ENCODE data around the gene SFSWAP. TPM values are rescaled to one million over a fixed set of nuclear protein-coding genes. Genes with fewer than 3 reads are reported as not detected.

The SFSWAP gene
- total and polyA plus RNA-seq, 2 experiments from 2014 or later, result 21.4 to 25.1 TPM

- no peaks in the 10 kb centered on the region for H3K79me2 ChIP-seq
- no peak overlapping the region for H2AFZ ChIP-seq
- no peaks in the 10 kb centered on the region for H3K36me3 ChIP-seq (replicated peaks; ENCODE audit: insufficient read depth, low read depth)
- H4K20me1 ChIP-seq (ENCODE audit: insufficient read depth, poor library complexity, severe bottlenecking), result no peaks in the 10 kb centered on the region
- WGBS (ENCODE audit: low lambda C conversion rate, missing lambda C conversion rate), result 92% methylated on average over 8 of the region's 8 CpGs
- H3K9me3 ChIP-seq (ENCODE audit: low read depth), result no peaks in the 10 kb centered on the region
- H3K27ac ChIP-seq, result no peak overlapping the region
- DNase-seq (ENCODE audit: low spot score), result no peak
- H3K4me2 ChIP-seq, result no peak overlapping the region
- no peaks in the 10 kb centered on the region for H3K4me1 ChIP-seq (ENCODE audit: insufficient read depth)
- no peak overlapping the region for H3K4me3 ChIP-seq
- TF ChIP-seq EZH2phosphoT487 (IDR thresholded peaks at IDR 0.05; ENCODE audit: low read depth, severe bottlenecking, unreplicated experiment) (no peak), CTCF (IDR thresholded peaks at IDR 0.05; ENCODE audit: poor library complexity) (no peak), EZH2 (IDR thresholded peaks at IDR 0.05; ENCODE audit: borderline replicate concordance) (no peak)
- no peaks in the 10 kb centered on the region for H3K9me2 ChIP-seq (replicated peaks; ENCODE audit: insufficient read depth)
- H3K27me3 ChIP-seq, result no peaks in the 10 kb centered on the region
Observed at GRCh38 chr12:131753757-131754156, 42.9 kb downstream of the SFSWAP start.

- H3K36me3 ChIP-seq (replicated peaks; ENCODE audit: insufficient read depth, low read depth), result no peaks in the 10 kb centered on the region
- no peaks in the 10 kb centered on the region for H4K20me1 ChIP-seq (ENCODE audit: insufficient read depth, poor library complexity, severe bottlenecking)
- H3K9me2 ChIP-seq (replicated peaks; ENCODE audit: insufficient read depth), result no peaks in the 10 kb centered on the region
- H3K27me3 ChIP-seq, result no peaks in the 10 kb centered on the region
- H3K79me2 ChIP-seq, result no peaks in the 10 kb centered on the region
- H3K27ac ChIP-seq, result no peak overlapping the region
- H3K4me1 ChIP-seq (ENCODE audit: insufficient read depth), result no peaks in the 10 kb centered on the region
- H2AFZ ChIP-seq, result no peak overlapping the region
- 98% methylated on average over 17 of the region's 17 CpGs for WGBS (ENCODE audit: low lambda C conversion rate, missing lambda C conversion rate)
- no peaks in the 10 kb centered on the region for H3K9me3 ChIP-seq (ENCODE audit: low read depth)
- no peak for DNase-seq (ENCODE audit: low spot score)
- no peak for TF ChIP-seq CTCF (IDR thresholded peaks at IDR 0.05; ENCODE audit: poor library complexity)
- TF ChIP-seq EZH2 (IDR thresholded peaks at IDR 0.05; ENCODE audit: borderline replicate concordance), result no peak
- TF ChIP-seq EZH2phosphoT487 (IDR thresholded peaks at IDR 0.05; ENCODE audit: low read depth, severe bottlenecking, unreplicated experiment), result no peak
- H3K4me2 ChIP-seq, result no peak overlapping the region
- H3K4me3 ChIP-seq, result no peak overlapping the region
Observed at GRCh38 chr12:131754184-131754583, 43.3 kb downstream of the SFSWAP start.

GRCh38 chr12:131755305-131756113 lies 44.6 kb downstream of the SFSWAP start:
- no peak overlapping the region for H3K4me2 ChIP-seq
- H3K9me3 ChIP-seq (ENCODE audit: low read depth), result no peaks in the 10 kb centered on the region
- peak; percentile 30 for DNase-seq (ENCODE audit: low spot score)
- H3K4me3 ChIP-seq, result no peak overlapping the region
- no peaks in the 10 kb centered on the region for H3K36me3 ChIP-seq (replicated peaks; ENCODE audit: insufficient read depth, low read depth)
- no peaks in the 10 kb centered on the region for H3K9me2 ChIP-seq (replicated peaks; ENCODE audit: insufficient read depth)
- no peaks in the 10 kb centered on the region for H3K79me2 ChIP-seq
- no peak for TF ChIP-seq EZH2 (IDR thresholded peaks at IDR 0.05; ENCODE audit: borderline replicate concordance)
- no peak for TF ChIP-seq CTCF (IDR thresholded peaks at IDR 0.05; ENCODE audit: poor library complexity)
- no peak for TF ChIP-seq EZH2phosphoT487 (IDR thresholded peaks at IDR 0.05; ENCODE audit: low read depth, severe bottlenecking, unreplicated experiment)
- H4K20me1 ChIP-seq (ENCODE audit: insufficient read depth, poor library complexity, severe bottlenecking), result no peaks in the 10 kb centered on the region
- H2AFZ ChIP-seq, result no peak overlapping the region
- 88% methylated on average over 16 of the region's 16 CpGs for WGBS (ENCODE audit: low lambda C conversion rate, missing lambda C conversion rate)
- H3K27ac ChIP-seq, result no peak overlapping the region
- H3K27me3 ChIP-seq, result no peaks in the 10 kb centered on the region
- H3K4me1 ChIP-seq (ENCODE audit: insufficient read depth), result no peaks in the 10 kb centered on the region

Measured in hepatocyte (in vitro differentiated cells).